NCI-H748 (cell line): ENCODE results near the gene RAPGEF2.

ENCODE experiments used
- DNase-seq: peaks from one replicate; lab custom pipeline; 2025; ENCODE audit not compliant: unreplicated experiment; lab: John Stamatoyannopoulos, UW

RAPGEF2 gene

DNA sequence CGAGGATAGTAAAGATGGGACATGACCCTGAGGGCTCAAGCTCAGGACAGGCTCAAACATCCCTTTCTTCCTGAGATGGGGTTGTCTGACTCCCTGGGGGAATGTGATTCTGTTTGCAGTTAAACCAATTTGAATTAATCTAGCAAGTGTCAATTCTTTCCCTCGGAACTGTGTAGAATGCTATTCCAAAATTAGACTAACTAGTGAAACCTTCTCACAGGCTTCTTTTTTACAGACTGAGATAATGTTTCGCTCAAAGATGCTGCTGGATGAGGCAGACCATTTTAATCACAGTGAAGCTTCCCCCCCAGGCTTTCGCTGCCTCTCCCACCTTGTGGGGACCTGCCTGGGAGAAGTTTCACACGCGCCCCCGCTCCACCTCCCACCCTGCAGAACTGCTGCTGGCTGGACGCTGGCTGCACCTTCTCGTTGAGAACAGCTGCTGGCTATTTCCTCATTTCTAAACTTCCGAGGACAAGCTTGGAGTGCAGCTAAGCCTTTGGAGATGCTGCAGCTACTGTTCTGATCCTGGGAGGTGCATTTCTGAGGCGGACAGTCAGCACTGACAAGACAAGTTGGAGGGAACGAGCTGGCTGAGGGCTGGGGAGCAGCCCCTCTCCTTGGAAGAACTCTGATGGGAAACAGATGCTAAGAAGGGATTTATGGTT is 297.8 kb downstream of the RAPGEF2 start:
- no peak for DNase-seq

DNA sequence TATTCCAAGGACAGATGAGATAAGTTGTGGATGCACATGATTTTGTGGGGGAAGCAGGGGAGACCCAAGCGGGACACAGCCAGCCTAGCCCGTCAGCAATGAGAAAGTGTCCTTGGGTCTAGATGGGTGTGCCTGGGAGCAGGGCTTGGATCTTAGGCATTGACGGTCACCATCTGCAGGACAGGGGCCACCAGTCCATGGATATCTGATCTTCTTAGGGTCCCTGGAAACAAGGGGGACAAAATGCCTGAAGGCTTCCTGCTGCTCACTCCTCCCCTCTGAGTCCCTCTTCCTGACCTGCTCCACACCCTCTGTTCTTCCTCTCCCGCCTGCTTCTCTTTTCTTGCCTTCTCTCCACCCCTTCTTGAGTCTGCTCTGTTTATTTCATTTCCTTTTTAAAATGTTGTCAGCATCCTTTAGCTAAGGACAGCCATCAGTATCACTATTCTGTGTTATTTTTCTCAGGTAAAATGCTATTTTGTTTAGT is 298.4 kb downstream of the RAPGEF2 start:
- no peak for DNase-seq

DNA sequence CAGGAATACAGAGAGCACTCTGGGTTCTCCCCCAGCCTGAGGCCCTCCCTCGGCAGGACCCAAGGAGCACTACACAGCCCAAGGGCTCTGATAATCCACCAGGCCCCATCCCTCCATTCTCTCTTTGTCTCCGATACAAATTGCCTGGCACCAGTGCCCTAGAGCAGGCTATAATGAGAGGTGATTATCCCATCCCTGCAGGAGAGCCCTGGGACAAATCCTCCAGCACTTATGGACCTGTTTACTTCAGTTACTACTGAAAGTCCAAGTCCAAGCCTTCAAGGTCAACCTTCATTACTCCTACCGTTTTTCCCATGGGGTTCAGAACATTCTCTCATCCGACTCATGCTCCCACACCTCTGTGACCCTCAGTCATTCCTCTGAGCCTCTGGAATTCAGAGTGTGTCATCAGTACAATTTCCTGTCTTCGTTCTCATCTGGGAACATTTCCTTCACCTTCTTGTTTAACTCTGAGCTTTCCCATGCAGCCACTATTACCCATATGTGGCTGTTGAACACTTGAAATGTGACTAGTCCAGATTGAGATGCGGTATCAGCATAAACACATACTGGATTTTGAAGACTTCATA is 299.0 kb downstream of the RAPGEF2 start:
- no peak for DNase-seq
